Ishikawa (cell line): ENCODE data around the gene EFNA2.

Experiments
- CREB1 ChIP-seq: IDR thresholded peaks from 2 replicates; pipeline ENCODE4 v1.6.1; 2012; ENCODE audit warnings: low read depth
- EGR1 ChIP-seq: IDR thresholded peaks from 2 replicates; pipeline ENCODE4 v1.6.1; 2012
- EP300 ChIP-seq: IDR thresholded peaks from 2 replicates; pipeline ENCODE4 v1.6.1; 2012; ENCODE audit warnings: borderline replicate concordance
- FOXM1 ChIP-seq: IDR thresholded peaks from 2 replicates; pipeline ENCODE4 v1.6.1; 2012; ENCODE audit warnings: low read depth, borderline replicate concordance
- MAX ChIP-seq: IDR thresholded peaks from 2 replicates; pipeline ENCODE4 v1.6.1; 2012
- RAD21 ChIP-seq: IDR thresholded peaks from 2 replicates; pipeline ENCODE4 v1.6.1; 2012; ENCODE audit warnings: low read depth
- REST ChIP-seq: IDR thresholded peaks from 2 replicates; pipeline ENCODE4 v1.6.1; 2012; ENCODE audit warnings: low read depth, mild to moderate bottlenecking
- TAF1 ChIP-seq: IDR thresholded peaks from 2 replicates; pipeline ENCODE4 v1.6.1; 2012; ENCODE audit warnings: low read depth, mild to moderate bottlenecking
- TCF12 ChIP-seq: IDR thresholded peaks from 2 replicates; pipeline ENCODE4 v1.6.1; 2012; ENCODE audit warnings: low read depth
- TEAD4 ChIP-seq: IDR thresholded peaks from 2 replicates; pipeline ENCODE4 v1.6.1; 2012

DNA sequence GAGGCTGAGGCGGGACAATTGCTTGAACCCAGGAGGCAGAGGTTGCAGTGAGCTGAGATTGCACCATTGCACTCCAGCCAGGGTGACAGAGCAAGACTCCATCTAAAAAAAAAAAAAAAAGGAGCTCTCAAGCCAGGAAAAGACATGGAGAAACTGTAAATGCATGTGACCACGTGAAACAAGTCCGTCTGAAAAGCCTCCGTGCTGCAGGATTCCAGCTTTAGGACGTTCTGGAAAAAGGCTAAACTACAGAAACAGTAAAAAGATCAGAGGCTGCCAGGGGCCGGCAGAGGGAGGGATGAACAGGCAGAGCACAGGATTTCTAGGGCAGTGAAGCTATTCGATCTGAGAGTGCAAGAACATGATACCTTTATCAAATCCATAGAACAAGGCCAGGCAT lies 57.4 kb downstream of the EFNA2 start:
- no peak for TF ChIP-seq CREB1
- no peak for TF ChIP-seq EP300
- TF ChIP-seq MAX: no peak
- TF ChIP-seq RAD21: no peak
- TF ChIP-seq EGR1: no peak
- no peak for TF ChIP-seq REST
- no peak for TF ChIP-seq FOXM1
- TF ChIP-seq TCF12: no peak
- TF ChIP-seq TAF1: no peak
- TF ChIP-seq TEAD4: no peak
